ENCODE data around the gene CEP164.

DNA sequence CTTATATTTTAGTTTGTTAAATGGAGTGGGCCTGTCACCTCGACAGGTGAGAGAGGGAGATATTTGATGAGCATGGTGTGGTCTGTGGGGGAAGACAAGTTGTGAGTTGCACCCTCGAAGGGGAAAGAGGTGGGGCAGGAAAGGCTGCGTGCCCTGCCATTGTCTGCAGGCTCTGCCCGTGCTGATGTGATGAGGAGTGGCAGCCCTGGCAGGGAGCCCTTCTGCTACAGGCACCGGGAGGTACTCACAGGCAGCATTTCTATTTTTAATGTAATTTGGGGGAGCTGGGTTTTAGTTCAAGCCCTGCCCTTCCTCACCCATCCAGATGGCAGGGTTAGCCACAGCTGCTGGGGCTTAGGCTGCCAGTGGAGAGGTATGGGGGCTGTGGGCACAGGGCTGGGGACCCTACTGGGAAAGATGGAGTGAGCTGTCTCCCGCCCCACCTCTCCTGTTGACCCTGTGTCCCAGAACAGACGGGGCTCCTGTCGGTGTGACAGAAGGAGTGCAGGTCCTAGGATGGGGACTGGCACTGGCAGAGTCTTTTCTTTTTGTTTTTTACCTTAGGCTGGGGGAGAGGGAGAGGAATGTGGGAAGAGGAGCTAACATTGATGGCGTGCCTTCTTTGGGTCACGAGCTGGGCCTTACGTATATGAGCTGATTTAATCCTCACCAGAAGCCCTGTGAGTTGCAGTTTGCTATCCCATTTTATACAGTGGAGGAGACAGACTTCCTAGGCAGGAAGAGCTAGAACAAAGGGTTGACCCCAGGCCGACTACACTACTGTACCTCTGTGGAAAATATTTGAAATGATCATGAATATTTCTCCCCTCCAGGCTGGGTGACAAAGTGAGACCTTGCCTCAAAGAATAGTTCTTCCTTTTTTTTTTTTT is 51.6 kb downstream of the CEP164 start:
- TF ChIP-seq, protein P1, sequence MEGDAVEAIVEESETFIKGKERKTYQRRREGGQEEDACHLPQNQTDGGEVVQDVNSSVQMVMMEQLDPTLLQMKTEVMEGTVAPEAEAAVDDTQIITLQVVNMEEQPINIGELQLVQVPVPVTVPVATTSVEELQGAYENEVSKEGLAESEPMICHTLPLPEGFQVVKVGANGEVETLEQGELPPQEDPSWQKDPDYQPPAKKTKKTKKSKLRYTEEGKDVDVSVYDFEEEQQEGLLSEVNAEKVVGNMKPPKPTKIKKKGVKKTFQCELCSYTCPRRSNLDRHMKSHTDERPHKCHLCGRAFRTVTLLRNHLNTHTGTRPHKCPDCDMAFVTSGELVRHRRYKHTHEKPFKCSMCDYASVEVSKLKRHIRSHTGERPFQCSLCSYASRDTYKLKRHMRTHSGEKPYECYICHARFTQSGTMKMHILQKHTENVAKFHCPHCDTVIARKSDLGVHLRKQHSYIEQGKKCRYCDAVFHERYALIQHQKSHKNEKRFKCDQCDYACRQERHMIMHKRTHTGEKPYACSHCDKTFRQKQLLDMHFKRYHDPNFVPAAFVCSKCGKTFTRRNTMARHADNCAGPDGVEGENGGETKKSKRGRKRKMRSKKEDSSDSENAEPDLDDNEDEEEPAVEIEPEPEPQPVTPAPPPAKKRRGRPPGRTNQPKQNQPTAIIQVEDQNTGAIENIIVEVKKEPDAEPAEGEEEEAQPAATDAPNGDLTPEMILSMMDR (IDR thresholded peaks at IDR 0.05; ENCODE audit: insufficient read depth, low read depth, low read length), result no peak
- TF ChIP-seq EZH2 (IDR thresholded peaks at IDR 0.05; ENCODE audit: insufficient read depth, low read length), result no peak

Measured in astrocyte (in vitro differentiated cells and primary cell).